OCI-LY1 (cell line): Measurements from ENCODE around the gene VCL.
A peak's percentile ranks its signal among the peaks of the same experiment; 100 is the strongest.

Source experiments
- H2AFZ ChIP-seq: fragments of 200-600 bp; sonication (generic), shearing (Covaris generic); 2 replicates; pipeline ENCODE4 v1.6.0; 2014; ENCODE audit warnings: antibody characterized with exemption, mild to moderate bottlenecking, low read length
- H3F3A ChIP-seq: fragments of 200-600 bp; sonication (generic), shearing (Covaris generic); 2 replicates; pipeline ENCODE4 v1.6.0; 2014; ENCODE audit warnings: mild to moderate bottlenecking, antibody characterized with exemption, low read length, moderate library complexity; ENCODE audit not compliant: insufficient read depth
- H3K27ac ChIP-seq: fragments of 200-600 bp; sonication (generic); 2 replicates; pipeline ENCODE4 v1.5.1; 2014; ENCODE audit warnings: low read length, mixed run types, mild to moderate bottlenecking, low read depth; ENCODE audit not compliant: poor library complexity, severe bottlenecking
- H3K27me3 ChIP-seq: fragments of 200-600 bp; sonication (generic); 2 replicates; pipeline ENCODE4 v1.6.0; 2014; ENCODE audit warnings: antibody characterized with exemption, mild to moderate bottlenecking, low read length, moderate library complexity; ENCODE audit not compliant: insufficient read depth
- H3K36me3 ChIP-seq: fragments of 200-600 bp; sonication (generic); 2 replicates; pipeline ENCODE4 v1.6.1; 2014; ENCODE audit warnings: mild to moderate bottlenecking, antibody characterized with exemption, low read length, moderate library complexity, mixed read lengths; ENCODE audit not compliant: insufficient read depth
- H3K4me1 ChIP-seq: fragments of 200-600 bp; sonication (generic); 2 replicates; pipeline ENCODE4 v1.5.1; 2014; ENCODE audit warnings: mild to moderate bottlenecking, low read length, moderate library complexity; ENCODE audit not compliant: insufficient read depth, severe bottlenecking
- H3K4me2 ChIP-seq: fragments of 200-600 bp; sonication (generic), shearing (Covaris generic); 2 replicates; pipeline ENCODE4 v1.6.1; 2014; ENCODE audit warnings: low read length
- H3K4me3 ChIP-seq: fragments of 200-600 bp; sonication (generic); 2 replicates; pipeline ENCODE4 v1.5.1; 2014; ENCODE audit warnings: low read length, low read depth, mild to moderate bottlenecking, mixed read lengths; ENCODE audit not compliant: poor library complexity, severe bottlenecking
- H3K79me2 ChIP-seq: fragments of 200-600 bp; shearing (Covaris generic); 2 replicates; pipeline ENCODE4 v1.6.1; 2016; ENCODE audit warnings: mixed run types, low read length, mixed read lengths; ENCODE audit not compliant: insufficient read depth
- H3K9ac ChIP-seq: fragments of 200-600 bp; sonication (generic), shearing (Covaris generic); 2 replicates; pipeline ENCODE4 v1.6.1; 2014; ENCODE audit warnings: mild to moderate bottlenecking, low read length, mixed read lengths
- H3K9me2 ChIP-seq: fragments of 200-600 bp; sonication (generic), shearing (Covaris generic); 2 replicates; pipeline ENCODE4 v1.6.1; 2014; ENCODE audit warnings: low read depth, mild to moderate bottlenecking, low read length, mixed read lengths
- H3K9me3 ChIP-seq: fragments of 200-600 bp; shearing (Covaris generic); 2 replicates; pipeline ENCODE4 v1.6.1; 2014; ENCODE audit warnings: low read length, mixed read lengths
- H4K20me1 ChIP-seq: fragments of 200-600 bp; sonication (generic), shearing (Covaris generic); 2 replicates; pipeline ENCODE4 v1.6.0; 2016; ENCODE audit warnings: mild to moderate bottlenecking, low read length; ENCODE audit not compliant: insufficient read depth
- CTCF ChIP-seq: fragments of 200-600 bp; sonication (generic), shearing (Covaris generic); IDR thresholded peaks from 2 replicates; pipeline ENCODE4 v1.5.1; 2017; ENCODE audit warnings: mild to moderate bottlenecking, antibody characterized with exemption, low read length, moderate library complexity, mixed read lengths
- EZH2 ChIP-seq: fragments of 200-600 bp; sonication (generic), shearing (Covaris generic); IDR thresholded peaks from 2 replicates; pipeline ENCODE4 v1.8.0; 2017; ENCODE audit warnings: borderline replicate concordance, mixed run types, mild to moderate bottlenecking, antibody characterized with exemption, low read length, moderate library complexity, mixed read lengths

The VCL gene

GRCh38 chr10:73979141-73979808 lies 18.6 kb upstream of the VCL start:
- TF ChIP-seq CTCF (no peak), EZH2 (no peak)
- Histone ChIP-seq H3K9me3 (no peaks in the 10 kb centered on the region), H3K9me2 (no peaks in the 10 kb centered on the region), H3K4me3 (no peak overlapping the region), H3K27me3 (no peaks in the 10 kb centered on the region), H4K20me1 (no peaks in the 10 kb centered on the region), H3K4me1 (peaks cover 17% of the 10 kb centered on the region), H2AFZ (no peak overlapping the region), H3K36me3 (no peaks in the 10 kb centered on the region), H3K27ac (no peak overlapping the region), H3K4me2 (peak overlapping the region; percentile 48; the same call in 1 of the 2 replicates), H3K9ac (no peak overlapping the region), H3F3A (no peaks in the 10 kb centered on the region), H3K79me2 (no peaks in the 10 kb centered on the region)

- Histone ChIP-seq H3K27me3 (no peaks in the 10 kb centered on the region), H3K36me3 (no peaks in the 10 kb centered on the region), H2AFZ (no peak overlapping the region), H3K27ac (no peak overlapping the region), H3K9me2 (no peaks in the 10 kb centered on the region), H3F3A (no peaks in the 10 kb centered on the region), H3K9ac (no peak overlapping the region), H3K4me3 (no peak overlapping the region), H3K4me1 (peaks cover 12% of the 10 kb centered on the region), H3K79me2 (no peaks in the 10 kb centered on the region), H3K4me2 (no peak overlapping the region), H4K20me1 (no peaks in the 10 kb centered on the region), H3K9me3 (no peaks in the 10 kb centered on the region)
- no peak for TF ChIP-seq CTCF
- TF ChIP-seq EZH2 = no peak
Observed at GRCh38 chr10:73979809-73980433, 18.0 kb upstream of the VCL start.

GRCh38 chr10:73981812-73982211 lies 16.1 kb upstream of the VCL start:
- Histone ChIP-seq H3K9ac (no peak overlapping the region), H3K4me2 (no peak overlapping the region), H3K27me3 (no peaks in the 10 kb centered on the region), H3K27ac (no peak overlapping the region), H3K9me2 (no peaks in the 10 kb centered on the region), H3K4me1 (peaks cover 12% of the 10 kb centered on the region), H3K9me3 (no peaks in the 10 kb centered on the region), H3F3A (no peaks in the 10 kb centered on the region), H3K79me2 (no peaks in the 10 kb centered on the region), H3K4me3 (no peak overlapping the region), H3K36me3 (no peaks in the 10 kb centered on the region), H2AFZ (no peak overlapping the region), H4K20me1 (no peaks in the 10 kb centered on the region)
- TF ChIP-seq CTCF = no peak
- no peak for TF ChIP-seq EZH2
